ENCODE data around the gene IL18.

- TF ChIP-seq CTCF (IDR thresholded peaks at IDR 0.05; ENCODE audit: poor library complexity, severe bottlenecking) (no peak), POLR2AphosphoS5 (IDR thresholded peaks at IDR 0.05) (no peak), RAD21 (conservative IDR thresholded peaks at IDR 0.05) (no peak), SMC3 (conservative IDR thresholded peaks at IDR 0.05; ENCODE audit: poor library complexity) (no peak), TAF1 (IDR thresholded peaks at IDR 0.05; ENCODE audit: low read depth) (no peak)
- TF ChIP-seq, protein P1, sequence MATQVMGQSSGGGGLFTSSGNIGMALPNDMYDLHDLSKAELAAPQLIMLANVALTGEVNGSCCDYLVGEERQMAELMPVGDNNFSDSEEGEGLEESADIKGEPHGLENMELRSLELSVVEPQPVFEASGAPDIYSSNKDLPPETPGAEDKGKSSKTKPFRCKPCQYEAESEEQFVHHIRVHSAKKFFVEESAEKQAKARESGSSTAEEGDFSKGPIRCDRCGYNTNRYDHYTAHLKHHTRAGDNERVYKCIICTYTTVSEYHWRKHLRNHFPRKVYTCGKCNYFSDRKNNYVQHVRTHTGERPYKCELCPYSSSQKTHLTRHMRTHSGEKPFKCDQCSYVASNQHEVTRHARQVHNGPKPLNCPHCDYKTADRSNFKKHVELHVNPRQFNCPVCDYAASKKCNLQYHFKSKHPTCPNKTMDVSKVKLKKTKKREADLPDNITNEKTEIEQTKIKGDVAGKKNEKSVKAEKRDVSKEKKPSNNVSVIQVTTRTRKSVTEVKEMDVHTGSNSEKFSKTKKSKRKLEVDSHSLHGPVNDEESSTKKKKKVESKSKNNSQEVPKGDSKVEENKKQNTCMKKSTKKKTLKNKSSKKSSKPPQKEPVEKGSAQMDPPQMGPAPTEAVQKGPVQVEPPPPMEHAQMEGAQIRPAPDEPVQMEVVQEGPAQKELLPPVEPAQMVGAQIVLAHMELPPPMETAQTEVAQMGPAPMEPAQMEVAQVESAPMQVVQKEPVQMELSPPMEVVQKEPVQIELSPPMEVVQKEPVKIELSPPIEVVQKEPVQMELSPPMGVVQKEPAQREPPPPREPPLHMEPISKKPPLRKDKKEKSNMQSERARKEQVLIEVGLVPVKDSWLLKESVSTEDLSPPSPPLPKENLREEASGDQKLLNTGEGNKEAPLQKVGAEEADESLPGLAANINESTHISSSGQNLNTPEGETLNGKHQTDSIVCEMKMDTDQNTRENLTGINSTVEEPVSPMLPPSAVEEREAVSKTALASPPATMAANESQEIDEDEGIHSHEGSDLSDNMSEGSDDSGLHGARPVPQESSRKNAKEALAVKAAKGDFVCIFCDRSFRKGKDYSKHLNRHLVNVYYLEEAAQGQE (IDR thresholded peaks at IDR 0.05; ENCODE audit: borderline replicate concordance): no peak
These were observed 63.4 kb downstream of the IL18 start for GRCh38 chr11:112100462-112100861.
